Stimulated activated CD4-positive, alpha-beta T cell treated with anti-CD3 and anti-CD28 coated beads, Interleukin-12 subunit alpha, Interleukin-12 subunit beta, amount 100 ng/mL, for 48 hours (primary cell): Measurements from ENCODE around the gene ACAA2.

ENCODE experiments used
- DNase-seq, 3 donors: peaks; one replicate each; pipeline ENCODE4 v3.0.0-alpha.2; 2020; ENCODE audit warnings: low read depth in 2 of 3, low spot score in 1 of 3

ACAA2 gene

GRCh38 chr18:49768051-49768391 is 45.3 kb downstream of the ACAA2 start:
- DNase-seq: no peak

GRCh38 chr18:49767111-49768050 is 46.0 kb downstream of the ACAA2 start:
- no peak for DNase-seq

- DNase-seq: no peak
These were observed 46.7 kb downstream of the ACAA2 start for GRCh38 chr18:49766646-49767045.

- DNase-seq: no peak
These were observed 49.3 kb downstream of the ACAA2 start for GRCh38 chr18:49764032-49764431.

- no peak for DNase-seq
These were observed 49.7 kb downstream of the ACAA2 start for GRCh38 chr18:49763590-49763989.

GRCh38 chr18:49762191-49763077 is 50.9 kb downstream of the ACAA2 start:
- DNase-seq: no peak

GRCh38 chr18:49761771-49762170 is 51.6 kb downstream of the ACAA2 start:
- DNase-seq: no peak

GRCh38 chr18:49758263-49758610 is 55.1 kb downstream of the ACAA2 start:
- DNase-seq: no peak

- no peak for DNase-seq
These were observed 55.6 kb downstream of the ACAA2 start for GRCh38 chr18:49757513-49758262.

GRCh38 chr18:49756671-49757362 is 56.5 kb downstream of the ACAA2 start:
- no peak for DNase-seq

GRCh38 chr18:49756135-49756534 is 57.2 kb downstream of the ACAA2 start:
- DNase-seq: no peak

- no peak for DNase-seq
These were observed 57.8 kb downstream of the ACAA2 start for GRCh38 chr18:49755489-49755888.

GRCh38 chr18:49754866-49755265 is 58.5 kb downstream of the ACAA2 start:
- no peak for DNase-seq

GRCh38 chr18:49753643-49754042 is 59.7 kb downstream of the ACAA2 start:
- no peak for DNase-seq

- no peak for DNase-seq
These were observed 61.3 kb downstream of the ACAA2 start for GRCh38 chr18:49752095-49752457.

GRCh38 chr18:49751427-49752094 is 61.8 kb downstream of the ACAA2 start:
- DNase-seq: no peak

- DNase-seq: no peak
These were observed 63.8 kb downstream of the ACAA2 start for GRCh38 chr18:49749563-49749962.

GRCh38 chr18:49747876-49748275 is 65.5 kb downstream of the ACAA2 start:
- no peak for DNase-seq

- no peak for DNase-seq
These were observed 68.0 kb downstream of the ACAA2 start for GRCh38 chr18:49745045-49746014.
